Measurements from ENCODE around the gene ATP11A.

Gene ATP11A

GRCh38 chr13:112761701-112762689, 72.2 kb downstream of the ATP11A start:
- DNase-seq, result peak in 1 of 4 experiments; percentile 16

- DNase-seq, result no peak
These were observed 72.8 kb downstream of the ATP11A start for GRCh38 chr13:112762690-112763080.

- no peak for DNase-seq
These were observed 74.2 kb downstream of the ATP11A start for GRCh38 chr13:112764028-112764427.

- no peak for DNase-seq
These were observed 75.2 kb downstream of the ATP11A start for GRCh38 chr13:112764864-112765561.

GRCh38 chr13:112765731-112766130, 75.9 kb downstream of the ATP11A start:
- no peak for DNase-seq

- DNase-seq, result no peak
These were observed 76.5 kb downstream of the ATP11A start for GRCh38 chr13:112766336-112766735.

GRCh38 chr13:112767506-112768471, 78.0 kb downstream of the ATP11A start:
- DNase-seq, result peak; percentile 91 to 96 (median 94)

GRCh38 chr13:112768795-112769481, 79.1 kb downstream of the ATP11A start:
- DNase-seq, result peak; percentile 12 to 53 (median 32)

GRCh38 chr13:112769615-112770014, 79.8 kb downstream of the ATP11A start:
- no peak for DNase-seq

GRCh38 chr13:112770504-112770903, 80.7 kb downstream of the ATP11A start:
- DNase-seq, result no peak

- DNase-seq, result no peak
These were observed 81.5 kb downstream of the ATP11A start for GRCh38 chr13:112771139-112771876.

- DNase-seq, result no peak
These were observed 82.2 kb downstream of the ATP11A start for GRCh38 chr13:112771877-112772538.

- DNase-seq, result no peak
These were observed 82.7 kb downstream of the ATP11A start for GRCh38 chr13:112772539-112772909.

GRCh38 chr13:112772929-112773328, 83.1 kb downstream of the ATP11A start:
- no peak for DNase-seq

GRCh38 chr13:112773601-112774447, 84.0 kb downstream of the ATP11A start:
- no peak for DNase-seq

GRCh38 chr13:112774448-112774792, 84.6 kb downstream of the ATP11A start:
- DNase-seq, result no peak

GRCh38 chr13:112774829-112775565, 85.2 kb downstream of the ATP11A start:
- no peak for DNase-seq

GRCh38 chr13:112775791-112776279, 86.0 kb downstream of the ATP11A start:
- DNase-seq, result no peak

- no peak for DNase-seq
These were observed 86.5 kb downstream of the ATP11A start for GRCh38 chr13:112776354-112776753.
